HepG2 (cell line): ENCODE results near the gene KLRG1.

Experiments used
- BCLAF1 ChIP-seq: fragments of 450-650 bp; IDR thresholded peaks from 2 replicates; pipeline ENCODE4 v1.6.1; 2017; ENCODE audit warnings: mild to moderate bottlenecking
- CTCF ChIP-seq: sonication (generic); formaldehyde crosslinking; IDR thresholded peaks from 2 replicates; pipeline ENCODE4 v1.5.0; 2020; ENCODE audit warnings: mild to moderate bottlenecking, missing genetic modification reagents, moderate library complexity
- REPIN1 ChIP-seq: sonication (generic); formaldehyde crosslinking; IDR thresholded peaks from 2 replicates; pipeline ENCODE4 v1.8.0; 2022; ENCODE audit warnings: missing genetic modification reagents, low read depth, mild to moderate bottlenecking, borderline replicate concordance
- SP1 ChIP-seq, 2 experiments: fragments of 450-650 bp in 1 of 2; sonication (generic) in 1 of 2; formaldehyde crosslinking in 1 of 2; IDR thresholded peaks; 2 replicates each; pipeline versions ENCODE4 v1.4.0 to v1.6.1; 2016 to 2020; ENCODE audit warnings: missing genetic modification reagents in 1 of 2
- YY1 ChIP-seq: IDR thresholded peaks from 2 replicates; pipeline ENCODE4 v1.6.1; 2011; ENCODE audit warnings: low read length, low read depth, moderate library complexity, mild to moderate bottlenecking; ENCODE audit not compliant: insufficient read depth, insufficient replicate concordance
- ZBTB1 ChIP-seq: sonication (generic); formaldehyde crosslinking; IDR thresholded peaks from 2 replicates; pipeline ENCODE4 v1.4.0; 2020; ENCODE audit warnings: missing genetic modification reagents, borderline replicate concordance
- ZNF740 ChIP-seq: sonication (generic); formaldehyde crosslinking; IDR thresholded peaks from 2 replicates; pipeline ENCODE4 v1.4.0; 2020; ENCODE audit warnings: missing genetic modification reagents

GRCh38 chr12:8958066-8958465 is 31.3 kb upstream of the KLRG1 start:
- TF ChIP-seq SP1 (IDR thresholded peaks at IDR 0.05) (no peak), SP1 (CRISPR knock-in tag; IDR thresholded peaks at IDR 0.05) (no peak), BCLAF1 (no peak), CTCF (CRISPR knock-in tag) (no peak), ZBTB1 (no peak), YY1 (no peak), REPIN1 (CRISPR knock-in tag) (no peak), ZNF740 (CRISPR knock-in tag) (no peak)
